Coronary artery (tissue), 2 donors: ENCODE results near the gene JARID2.
A peak's percentile ranks its signal among the peaks of the same experiment; 100 is the strongest.

ENCODE experiments used
- DNase-seq: peaks from one replicate; pipeline ENCODE4 v3.0.0-alpha.2; 2017; ENCODE audit warnings: low spot score
- H3K27ac ChIP-seq, 2 donors: fragments of 200-600 bp; sonication (generic); one replicate each; pipeline ENCODE4 v1.5.1; 2016 to 2019
- H3K4me3 ChIP-seq: fragments of 200-600 bp; sonication (generic); 2 replicates; pipeline ENCODE4 v1.5.1; 2016; ENCODE audit warnings: mild to moderate bottlenecking, moderate library complexity
- TF ChIP-seq, protein P1 (sequence below): fragments of 200-600 bp; sonication (generic); IDR thresholded peaks from one replicate; pipeline ENCODE4 v1.5.1; 2019; ENCODE audit warnings: antibody characterized with exemption

Gene JARID2

DNA sequence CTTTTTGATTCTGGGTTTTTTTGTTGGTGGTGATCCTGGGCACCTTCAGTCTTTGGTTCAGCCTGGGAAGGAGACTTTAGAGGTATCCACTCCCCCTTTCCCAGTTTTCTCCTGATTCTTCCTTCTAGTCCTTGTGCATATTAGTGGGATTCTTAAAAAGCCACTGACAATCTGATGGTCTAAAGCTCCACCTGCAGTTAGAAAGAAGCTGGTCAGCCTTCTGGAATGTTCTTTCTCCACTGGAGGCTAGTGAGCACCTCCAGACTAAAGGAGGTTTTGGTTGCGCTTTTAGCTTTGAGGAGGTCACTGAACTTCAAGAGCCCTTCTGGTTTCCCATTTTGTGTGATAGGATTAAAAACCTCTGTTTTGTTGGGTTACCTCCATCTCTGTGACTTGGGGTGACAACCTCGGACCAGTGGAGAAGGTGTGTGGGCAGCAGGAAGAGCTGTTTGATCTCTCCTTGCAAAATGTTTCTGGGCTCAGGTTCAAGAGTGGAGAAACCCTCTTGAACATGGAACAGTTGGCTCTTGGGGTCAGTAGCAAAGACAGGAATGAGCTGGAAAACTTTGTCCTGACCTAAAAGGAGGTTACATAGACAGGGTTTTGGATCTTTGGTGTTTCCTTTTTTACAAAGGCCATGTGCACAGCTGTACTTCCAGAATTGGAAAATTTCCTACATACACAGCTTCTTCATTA, 29.0 kb downstream of the JARID2 start:
- Histone ChIP-seq H3K4me3 (no peak overlapping the region), H3K27ac (no peak overlapping the region)
- no peak for DNase-seq
- TF ChIP-seq, protein P1, sequence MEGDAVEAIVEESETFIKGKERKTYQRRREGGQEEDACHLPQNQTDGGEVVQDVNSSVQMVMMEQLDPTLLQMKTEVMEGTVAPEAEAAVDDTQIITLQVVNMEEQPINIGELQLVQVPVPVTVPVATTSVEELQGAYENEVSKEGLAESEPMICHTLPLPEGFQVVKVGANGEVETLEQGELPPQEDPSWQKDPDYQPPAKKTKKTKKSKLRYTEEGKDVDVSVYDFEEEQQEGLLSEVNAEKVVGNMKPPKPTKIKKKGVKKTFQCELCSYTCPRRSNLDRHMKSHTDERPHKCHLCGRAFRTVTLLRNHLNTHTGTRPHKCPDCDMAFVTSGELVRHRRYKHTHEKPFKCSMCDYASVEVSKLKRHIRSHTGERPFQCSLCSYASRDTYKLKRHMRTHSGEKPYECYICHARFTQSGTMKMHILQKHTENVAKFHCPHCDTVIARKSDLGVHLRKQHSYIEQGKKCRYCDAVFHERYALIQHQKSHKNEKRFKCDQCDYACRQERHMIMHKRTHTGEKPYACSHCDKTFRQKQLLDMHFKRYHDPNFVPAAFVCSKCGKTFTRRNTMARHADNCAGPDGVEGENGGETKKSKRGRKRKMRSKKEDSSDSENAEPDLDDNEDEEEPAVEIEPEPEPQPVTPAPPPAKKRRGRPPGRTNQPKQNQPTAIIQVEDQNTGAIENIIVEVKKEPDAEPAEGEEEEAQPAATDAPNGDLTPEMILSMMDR, result no peak

DNA sequence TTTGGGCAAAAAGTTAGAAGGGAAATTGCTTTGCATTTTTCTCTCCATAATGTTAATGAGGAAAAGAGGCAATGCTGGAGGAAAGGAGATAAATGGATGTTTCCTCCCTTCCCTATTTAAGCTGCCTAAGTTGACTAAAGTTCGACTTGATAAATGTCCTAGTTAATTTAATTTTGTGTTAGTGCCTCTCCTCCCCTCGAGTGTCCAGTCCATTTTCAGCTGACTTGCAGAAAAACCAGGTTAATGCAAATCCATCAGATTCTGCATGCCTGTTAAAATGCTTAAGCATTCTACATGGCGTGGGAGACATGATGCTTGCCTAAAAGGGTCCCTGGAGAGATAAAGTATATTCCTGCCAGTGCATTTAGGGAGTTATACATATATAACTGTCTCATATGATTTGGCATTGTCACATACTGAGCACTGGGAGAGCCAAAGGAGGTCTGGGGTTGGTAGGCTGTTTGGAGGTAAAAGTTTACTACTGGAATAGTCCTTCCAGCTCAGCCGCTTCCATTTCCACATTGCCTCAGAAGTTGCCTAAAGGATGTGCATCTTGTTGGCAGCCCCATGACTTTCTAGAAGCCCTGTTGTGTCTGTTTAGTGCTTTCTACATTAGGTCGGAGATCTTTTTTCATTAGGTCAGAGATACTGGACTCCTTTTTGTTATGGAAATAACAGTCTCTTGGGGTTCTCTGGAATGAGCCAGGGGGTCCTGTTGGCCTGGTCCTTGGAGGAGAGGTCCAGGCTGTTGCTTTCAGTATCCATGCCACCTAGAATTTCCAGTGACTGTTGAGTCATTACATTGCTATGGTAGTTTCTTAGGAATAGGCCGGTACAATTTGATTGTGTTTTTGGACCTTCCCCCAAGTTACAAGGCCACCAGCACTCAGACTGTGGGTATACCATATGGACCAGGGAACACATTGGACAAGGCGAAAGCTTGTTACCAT, 30.4 kb downstream of the JARID2 start:
- TF ChIP-seq, protein P1, result no peak
- H3K4me3 ChIP-seq, result no peak overlapping the region
- DNase-seq, result no peak
- no peak overlapping the region for H3K27ac ChIP-seq

DNA sequence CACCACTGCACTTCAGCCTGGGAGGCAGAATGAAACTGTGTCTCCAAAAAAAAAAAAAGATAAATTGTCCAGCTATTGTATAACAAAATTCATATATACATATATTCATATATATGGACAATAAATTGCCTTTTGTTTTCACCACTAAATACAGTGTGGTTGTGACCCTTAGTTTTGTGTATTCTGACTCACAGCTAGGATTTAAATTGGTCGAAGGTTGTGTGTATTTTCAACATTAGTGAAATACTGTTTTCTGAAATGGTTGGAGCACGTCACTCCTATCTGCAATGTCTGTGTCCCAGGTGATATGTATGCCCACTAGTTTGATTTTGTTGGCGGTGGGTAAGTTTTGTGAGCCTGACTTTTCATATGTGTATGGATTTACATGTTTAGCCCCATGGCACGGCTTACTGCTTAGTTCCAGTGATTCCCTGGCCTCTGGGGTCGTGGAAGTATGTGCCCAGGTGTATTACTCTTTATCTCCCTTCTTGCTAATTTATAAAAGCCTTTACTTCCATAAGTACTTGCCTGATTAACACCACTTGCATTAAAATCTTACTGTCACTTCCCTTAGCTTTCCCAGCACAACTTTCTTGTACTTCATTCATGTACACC, 33.3 kb downstream of the JARID2 start:
- no peak overlapping the region for H3K4me3 ChIP-seq
- TF ChIP-seq, protein P1, result no peak
- no peak for DNase-seq
- H3K27ac ChIP-seq, result no peak overlapping the region

DNA sequence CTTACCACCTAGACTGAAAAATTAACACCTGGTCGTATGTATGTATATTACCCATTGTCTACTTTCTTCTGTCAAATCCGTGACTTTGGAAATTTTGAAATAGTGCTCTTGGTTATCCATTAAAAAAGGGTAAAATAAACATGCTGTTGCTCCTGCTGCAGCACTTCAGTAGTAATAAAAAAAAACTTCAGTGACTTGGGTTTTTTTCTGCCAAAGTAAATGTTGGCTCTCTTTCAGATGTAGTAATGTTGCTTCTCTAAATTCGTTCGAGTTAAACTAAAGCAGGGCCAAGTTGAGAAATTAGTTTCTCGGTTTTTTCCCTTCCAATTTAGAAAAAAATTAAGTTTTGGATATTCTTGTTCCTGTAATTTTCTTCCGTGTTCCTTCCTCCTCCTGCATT, 34.2 kb downstream of the JARID2 start:
- Histone ChIP-seq H3K27ac (peak overlapping the region in 1 of 2 donors; percentile 30), H3K4me3 (no peak overlapping the region)
- DNase-seq, result no peak
- TF ChIP-seq, protein P1, result no peak

DNA sequence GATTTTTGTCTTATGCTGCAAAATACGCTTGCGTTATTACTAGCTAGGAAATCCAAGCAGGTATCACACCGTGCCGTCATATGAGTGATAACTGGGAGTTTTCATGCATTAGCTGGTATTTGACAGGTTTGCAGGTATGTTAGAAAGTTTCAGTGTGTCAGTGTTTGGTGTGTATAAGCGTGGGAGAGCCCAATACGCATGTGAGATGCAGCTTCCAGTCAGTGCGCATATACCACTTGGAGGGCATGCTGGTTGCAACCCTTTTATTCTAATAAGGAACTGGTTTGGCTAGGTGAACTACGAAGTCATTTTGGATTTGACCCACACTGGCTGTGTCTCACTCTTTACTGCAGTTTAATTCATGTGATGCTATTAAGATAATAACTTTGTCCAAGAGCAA, 35.1 kb downstream of the JARID2 start:
- Histone ChIP-seq H3K27ac (no peak overlapping the region), H3K4me3 (no peak overlapping the region)
- no peak for DNase-seq
- TF ChIP-seq, protein P1, result no peak

DNA sequence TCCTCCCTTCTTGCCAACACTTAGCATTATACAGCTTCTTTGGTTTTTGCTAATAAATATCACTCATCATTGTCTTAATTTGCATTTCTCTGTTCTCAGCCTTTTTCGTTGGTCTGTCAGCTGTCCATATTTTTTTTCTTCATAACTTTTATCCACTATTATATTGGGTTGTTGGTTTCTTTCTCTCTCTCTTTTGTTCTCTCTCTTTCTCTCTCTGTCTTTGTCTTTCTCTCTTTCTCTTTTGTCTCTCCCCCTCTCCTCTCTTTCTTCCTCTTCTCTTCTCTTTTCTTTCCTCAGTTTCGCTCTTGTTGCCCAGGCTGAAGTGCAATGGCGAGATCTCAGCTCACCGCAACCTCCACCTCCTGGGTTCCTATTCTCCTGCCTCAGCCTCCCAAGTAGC, 36.5 kb downstream of the JARID2 start:
- TF ChIP-seq, protein P1, result no peak
- Histone ChIP-seq H3K4me3 (no peak overlapping the region), H3K27ac (no peak overlapping the region)
- DNase-seq, result no peak
